ENCODE results near the gene SPATA6L. TPM values are rescaled to one million over a fixed set of nuclear protein-coding genes. Genes with fewer than 3 reads are reported as not detected.

The SPATA6L gene
- total and polyA plus RNA-seq, 2 experiments from 2014 or later = 1.7 to 1.9 TPM

GRCh38 chr9:4566806-4567205 is 99.5 kb downstream of the SPATA6L start (continued):
- TF ChIP-seq ZNF462 (CRISPR knock-in tag; IDR thresholded peaks at IDR 0.05) = no peak
- no peak for TF ChIP-seq ETS1 (IDR thresholded peaks at IDR 0.05)
- TF ChIP-seq CTCF (conservative IDR thresholded peaks at IDR 0.05; ENCODE audit: low read depth in 2 of 2) = no peak
- TF ChIP-seq POLR2AphosphoS5 (IDR thresholded peaks at IDR 0.05; ENCODE audit: low read depth) = no peak

GRCh38 chr9:4563105-4563504 is 103.2 kb downstream of the SPATA6L start:
- H3K27ac Mint-ChIP-seq = no peak overlapping the region
- TF ChIP-seq REST (IDR thresholded peaks at IDR 0.05; ENCODE audit: unreplicated experiment) = no peak
- no peak for TF ChIP-seq NANOG (IDR thresholded peaks at IDR 0.05; ENCODE audit: borderline replicate concordance)
- no peak for TF ChIP-seq STAT1 (IDR thresholded peaks at IDR 0.05; ENCODE audit: unreplicated experiment)
- TF ChIP-seq ETS1 (IDR thresholded peaks at IDR 0.05) = no peak
- TF ChIP-seq ZNF114 (CRISPR knock-in tag; IDR thresholded peaks at IDR 0.05) = no peak

More at GRCh38 chr9:4563105-4563504, 103.2 kb downstream of the SPATA6L start:
- H3K36me3 ChIP-seq (ENCODE audit: insufficient read depth) = no peaks in the 10 kb centered on the region
- no peak for ATAC-seq
- H3K4me3 Mint-ChIP-seq = no peak overlapping the region
- H3K36me3 Mint-ChIP-seq (ENCODE audit: low read depth) = peaks cover 3% of the 10 kb centered on the region; the same call in 2 of the 3 replicates
- H3K27me3 ChIP-seq (ENCODE audit: insufficient read depth) = no peaks in the 10 kb centered on the region
- H4K20me1 ChIP-seq (replicated peaks; ENCODE audit: insufficient read depth) = 0 out of 2 replicates have a peak, but pooled peaks cover 3% of the 10 kb centered on the region
- no peak overlapping the region for H3K4me3 ChIP-seq
- no peak overlapping the region for H3K4me2 ChIP-seq
- no peaks in the 10 kb centered on the region for H3K9me3 Mint-ChIP-seq
- H3K4me1 Mint-ChIP-seq = no peaks in the 10 kb centered on the region
- H3K4me1 ChIP-seq (ENCODE audit: insufficient read depth) = no peaks in the 10 kb centered on the region
- no peak for DNase-seq (ENCODE audit: low spot score)
- no peaks in the 10 kb centered on the region for H3K9me2 ChIP-seq (ENCODE audit: insufficient read depth)
- no peaks in the 10 kb centered on the region for H3F3A ChIP-seq (replicated peaks; ENCODE audit: low read depth)
- H3K79me2 ChIP-seq (replicated peaks; ENCODE audit: insufficient read depth) = no peaks in the 10 kb centered on the region
- no peak overlapping the region for H2AFZ ChIP-seq
- no peak overlapping the region for H3K27ac ChIP-seq (ENCODE audit: low read depth)
- peaks cover 5% of the 10 kb centered on the region for H3K27me3 Mint-ChIP-seq (ENCODE audit: insufficient read depth, low read depth, poor library complexity)
